ENCODE measurements around the gene TNFRSF18.
"Not testable (repeated sequence)": the region's sequence is repeated elsewhere in the genome, so short reads cannot be mapped to it uniquely, and the experiment has no call there.

Gene TNFRSF18

GRCh38 chr1:1196431-1197187, 9.8 kb downstream of the TNFRSF18 start:
- DNase-seq = no peak

- DNase-seq = not testable (repeated sequence)
Measured at GRCh38 chr1:1195726-1196125, 10.7 kb downstream of the TNFRSF18 start.

- no peak for DNase-seq
Measured at GRCh38 chr1:1194723-1195122, 11.7 kb downstream of the TNFRSF18 start.

GRCh38 chr1:1191734-1192133, 14.7 kb downstream of the TNFRSF18 start:
- no peak for DNase-seq

- DNase-seq = no peak
Measured at GRCh38 chr1:1189111-1189510, 17.3 kb downstream of the TNFRSF18 start.

GRCh38 chr1:1187938-1188337, 18.5 kb downstream of the TNFRSF18 start:
- DNase-seq = no peak

GRCh38 chr1:1185101-1185765, 21.2 kb downstream of the TNFRSF18 start:
- no peak for DNase-seq

GRCh38 chr1:1183833-1184775, 22.3 kb downstream of the TNFRSF18 start:
- DNase-seq = no peak

GRCh38 chr1:1183221-1183747, 23.1 kb downstream of the TNFRSF18 start:
- DNase-seq = no peak

- DNase-seq = no peak
Measured at GRCh38 chr1:1182491-1183220, 23.7 kb downstream of the TNFRSF18 start.

GRCh38 chr1:1181938-1182410, 24.4 kb downstream of the TNFRSF18 start:
- no peak for DNase-seq

- DNase-seq = no peak
Measured at GRCh38 chr1:1181129-1181937, 25.1 kb downstream of the TNFRSF18 start.

GRCh38 chr1:1179983-1180861, 26.2 kb downstream of the TNFRSF18 start:
- no peak for DNase-seq

- DNase-seq = no peak
Measured at GRCh38 chr1:1179346-1179982, 26.9 kb downstream of the TNFRSF18 start.

GRCh38 chr1:1178794-1179331, 27.5 kb downstream of the TNFRSF18 start:
- DNase-seq = no peak

GRCh38 chr1:1177452-1178206, 28.8 kb downstream of the TNFRSF18 start:
- no peak for DNase-seq

- no peak for DNase-seq
Measured at GRCh38 chr1:1176931-1177330, 29.5 kb downstream of the TNFRSF18 start.

GRCh38 chr1:1176063-1176761, 30.2 kb downstream of the TNFRSF18 start:
- DNase-seq = not testable (repeated sequence)
